GM21528 (cell line): ENCODE measurements around the gene KHSRP.

Experiments
- ATAC-seq: cut with Tn5 transposase; IDR thresholded peaks from one replicate; pipeline ENCODE4 v1.9.1; 2021; ENCODE audit warnings: mild to moderate bottlenecking, moderate library complexity; ENCODE audit not compliant: unreplicated experiment, low FRiP score

The KHSRP gene

GRCh38 chr19:6364353-6364752, 60.3 kb downstream of the KHSRP start:
- ATAC-seq: no peak
